WTC11 (cell line): ENCODE results near the gene MPIG6B. TPM values are rescaled to one million over a fixed set of nuclear protein-coding genes. Genes with fewer than 3 reads are reported as not detected.

Source experiments
- ATAC-seq: fragments of 200-7000 bp; cut with Tn5 transposase; 2 replicates; pipeline ENCODE4 v1.10.0; 2021; ENCODE audit warnings: mild to moderate bottlenecking, moderate library complexity
- CTCF ChIA-PET: fragments of 300-600 bp; sonication (Branson Sonifier 250); formaldehyde crosslinking; loops from one replicate; lab custom pipeline; 2021; ENCODE audit warnings: antibody characterized with exemption; lab: Charles Lee
- POLR2A ChIA-PET: fragments of 350-600 bp; sonication (Branson Sonifier 250); formaldehyde crosslinking; loops from one replicate; lab custom pipeline; 2021; ENCODE audit warnings: antibody characterized with exemption; lab: Charles Lee
- DNase-seq: peaks from one replicate; pipeline ENCODE4 v3.0.0; 2021; ENCODE audit warnings: low spot score
- H3K27ac Mint-ChIP-seq: 2 replicates; pipeline ENCODE4 v1.8.0; 2021; ENCODE audit warnings: mixed read lengths
- H3K27me3 Mint-ChIP-seq: 2 replicates; pipeline ENCODE4 v1.8.0; 2021; ENCODE audit warnings: low read depth, mild to moderate bottlenecking, moderate library complexity, mixed read lengths
- H3K36me3 Mint-ChIP-seq: 2 replicates; pipeline ENCODE4 v1.8.0; 2021; ENCODE audit warnings: mixed read lengths
- H3K4me1 Mint-ChIP-seq: 2 replicates; pipeline ENCODE4 v1.8.0; 2022; ENCODE audit warnings: mixed read lengths
- H3K4me3 Mint-ChIP-seq: 2 replicates; pipeline ENCODE4 v1.8.0; 2021; ENCODE audit warnings: mild to moderate bottlenecking, moderate library complexity, mixed read lengths
- H3K9me3 Mint-ChIP-seq: 2 replicates; pipeline ENCODE4 v1.8.0; 2021; ENCODE audit warnings: mixed read lengths
- ARID4B ChIP-seq: sonication (generic); formaldehyde crosslinking; IDR thresholded peaks from 2 replicates; pipeline ENCODE4 v1.8.0; 2023; ENCODE audit warnings: missing genetic modification reagents, mild to moderate bottlenecking, borderline replicate concordance
- ATF6 ChIP-seq: sonication (generic); formaldehyde crosslinking; IDR thresholded peaks from 2 replicates; pipeline ENCODE4 v1.8.1; 2023; ENCODE audit warnings: mild to moderate bottlenecking, missing genetic modification reagents
- ESRRA ChIP-seq: sonication (generic); formaldehyde crosslinking; IDR thresholded peaks from 2 replicates; pipeline ENCODE4 v1.8.1; 2022; ENCODE audit warnings: mild to moderate bottlenecking, missing genetic modification reagents, borderline replicate concordance
- FOXP1 ChIP-seq: sonication (generic); formaldehyde crosslinking; IDR thresholded peaks from 2 replicates; pipeline ENCODE4 v1.8.0; 2022; ENCODE audit warnings: missing genetic modification reagents, mild to moderate bottlenecking, moderate library complexity, borderline replicate concordance
- GABPB1 ChIP-seq: sonication (generic); formaldehyde crosslinking; IDR thresholded peaks from 2 replicates; pipeline ENCODE4 v1.8.1; 2023; ENCODE audit warnings: mild to moderate bottlenecking, missing genetic modification reagents
- HMGA2 ChIP-seq: fragments of 250-450 bp; sonication (Bioruptor Pico); IDR thresholded peaks from 2 replicates; pipeline ENCODE4 v1.4.0; 2021; ENCODE audit warnings: mild to moderate bottlenecking, moderate library complexity
- HMGXB4 ChIP-seq: sonication (generic); formaldehyde crosslinking; IDR thresholded peaks from 2 replicates; pipeline ENCODE4 v1.8.1; 2023; ENCODE audit warnings: mild to moderate bottlenecking, moderate library complexity, missing genetic modification reagents
- NFE2L1 ChIP-seq: sonication (generic); formaldehyde crosslinking; IDR thresholded peaks from 2 replicates; pipeline ENCODE4 v1.8.1; 2023; ENCODE audit warnings: missing genetic modification reagents
- NR2C2 ChIP-seq: sonication (generic); formaldehyde crosslinking; IDR thresholded peaks from 2 replicates; pipeline ENCODE4 v1.8.0; 2022; ENCODE audit warnings: mild to moderate bottlenecking, missing genetic modification reagents
- SMAD4 ChIP-seq: sonication (generic); formaldehyde crosslinking; IDR thresholded peaks from 2 replicates; pipeline ENCODE4 v1.8.0; 2022; ENCODE audit warnings: mild to moderate bottlenecking, missing genetic modification reagents
- SP1 ChIP-seq: sonication (generic); formaldehyde crosslinking; conservative IDR thresholded peaks from 2 replicates; pipeline ENCODE4 v1.8.1; 2022; ENCODE audit warnings: missing genetic modification reagents
- ZNF416 ChIP-seq: fragments of 250-450 bp; sonication (Bioruptor Pico); IDR thresholded peaks from 2 replicates; pipeline ENCODE4 v1.9.0; 2021; ENCODE audit warnings: mild to moderate bottlenecking, inconsistent platforms
- ZNF512 ChIP-seq: sonication (generic); formaldehyde crosslinking; IDR thresholded peaks from 2 replicates; pipeline ENCODE4 v1.8.1; 2022; ENCODE audit warnings: missing genetic modification reagents, borderline replicate concordance
- total RNA-seq: library from RNA; stranded (reverse); gene quantifications from 3 replicates; pipeline ENCODE4 v1.2.3, GENCODE V29; 2021
- TF ChIP-seq, protein P1 (sequence below): sonication (generic); formaldehyde crosslinking; IDR thresholded peaks from 2 replicates; pipeline ENCODE4 v1.8.1; 2022; ENCODE audit warnings: mild to moderate bottlenecking, missing genetic modification reagents, moderate library complexity, borderline replicate concordance

MPIG6B gene
- total RNA-seq, 1 experiment from 2014 or later = 0.09 TPM

GRCh38 chr6:31764198-31764597 is 41.0 kb downstream of the MPIG6B start:
- ATAC-seq (no peak), DNase-seq (no peak)
- Mint-ChIP-seq H3K27ac (no peak overlapping the region), H3K4me1 (peaks cover 23% of the 10 kb centered on the region), H3K4me3 (no peak overlapping the region), H3K27me3 (no peaks in the 10 kb centered on the region; the same call in 1 of the 2 replicates), H3K36me3 (peaks cover 22% of the 10 kb centered on the region)
- POLR2A ChIA-PET = interaction anchor here (0.5 kb wide), 1 partner anchor 83 kb away, joined by 3 read pairs; the partner anchor contains the start of gene LY6G5C
- TF ChIP-seq, protein P1, sequence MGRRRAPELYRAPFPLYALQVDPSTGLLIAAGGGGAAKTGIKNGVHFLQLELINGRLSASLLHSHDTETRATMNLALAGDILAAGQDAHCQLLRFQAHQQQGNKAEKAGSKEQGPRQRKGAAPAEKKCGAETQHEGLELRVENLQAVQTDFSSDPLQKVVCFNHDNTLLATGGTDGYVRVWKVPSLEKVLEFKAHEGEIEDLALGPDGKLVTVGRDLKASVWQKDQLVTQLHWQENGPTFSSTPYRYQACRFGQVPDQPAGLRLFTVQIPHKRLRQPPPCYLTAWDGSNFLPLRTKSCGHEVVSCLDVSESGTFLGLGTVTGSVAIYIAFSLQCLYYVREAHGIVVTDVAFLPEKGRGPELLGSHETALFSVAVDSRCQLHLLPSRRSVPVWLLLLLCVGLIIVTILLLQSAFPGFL (CRISPR knock-in tag) = no peak
- TF ChIP-seq GABPB1 (CRISPR knock-in tag) = no peak
- TF ChIP-seq, all 79 proteins: peak for 0
- CTCF ChIA-PET = interaction anchor here (0.8 to 1.3 kb wide), 3 partner anchors 9 to 75 kb away, joined by 3 to 6 read pairs (median 5); no protein-coding TSS in a partner anchor
- H3K9me3 Mint-ChIP-seq = no peaks in the 10 kb centered on the region

DNA sequence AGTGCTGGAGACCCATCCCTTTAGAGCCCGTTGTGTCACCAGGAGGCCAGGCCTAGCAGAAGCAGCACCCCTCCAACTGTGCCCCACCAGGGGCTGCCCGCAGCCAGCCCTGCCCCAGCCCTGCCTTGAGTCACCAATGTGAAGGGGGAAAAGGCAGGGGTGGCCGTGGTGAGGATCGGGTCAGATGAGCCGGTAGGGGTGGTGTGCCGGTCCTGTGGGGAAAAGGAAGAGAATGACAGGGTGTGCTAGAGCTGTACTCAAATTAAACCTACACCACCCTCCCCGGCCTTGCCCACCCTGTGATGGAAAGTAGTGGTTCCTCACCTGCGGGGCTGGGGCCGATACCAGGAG is 42.4 kb downstream of the MPIG6B start:
- Mint-ChIP-seq H3K27me3 (no peaks in the 10 kb centered on the region; the same call in 1 of the 2 replicates), H3K4me1 (peaks cover 23% of the 10 kb centered on the region), H3K36me3 (peaks cover 15% of the 10 kb centered on the region), H3K4me3 (peak overlapping the region; percentile 73), H3K9me3 (no peaks in the 10 kb centered on the region), H3K27ac (no peak overlapping the region)
- ATAC-seq = no peak
- ChIA-PET CTCF (interaction anchor here (1.0 to 1.8 kb wide), 14 partner anchors 13 to 322 kb away, joined by 3 to 20 read pairs (median 4); partner anchors contain the start of genes DDAH2, LSM2, LY6G5C and NEU1), POLR2A (interaction anchor here (0.9 to 1.5 kb wide), 3 partner anchors 29 to 73 kb away, joined by 3 to 8 read pairs (median 6); partner anchors contain the start of genes CLIC1 and HSPA1B)
- no peak for TF ChIP-seq NR2C2 (CRISPR knock-in tag)
- TF ChIP-seq FOXP1 (CRISPR knock-in tag) = no peak
- no peak for TF ChIP-seq HMGXB4 (CRISPR knock-in tag)
- no peak for TF ChIP-seq ZNF416 (CRISPR knock-in tag)
- no peak for TF ChIP-seq NFE2L1
- DNase-seq = no peak

DNA sequence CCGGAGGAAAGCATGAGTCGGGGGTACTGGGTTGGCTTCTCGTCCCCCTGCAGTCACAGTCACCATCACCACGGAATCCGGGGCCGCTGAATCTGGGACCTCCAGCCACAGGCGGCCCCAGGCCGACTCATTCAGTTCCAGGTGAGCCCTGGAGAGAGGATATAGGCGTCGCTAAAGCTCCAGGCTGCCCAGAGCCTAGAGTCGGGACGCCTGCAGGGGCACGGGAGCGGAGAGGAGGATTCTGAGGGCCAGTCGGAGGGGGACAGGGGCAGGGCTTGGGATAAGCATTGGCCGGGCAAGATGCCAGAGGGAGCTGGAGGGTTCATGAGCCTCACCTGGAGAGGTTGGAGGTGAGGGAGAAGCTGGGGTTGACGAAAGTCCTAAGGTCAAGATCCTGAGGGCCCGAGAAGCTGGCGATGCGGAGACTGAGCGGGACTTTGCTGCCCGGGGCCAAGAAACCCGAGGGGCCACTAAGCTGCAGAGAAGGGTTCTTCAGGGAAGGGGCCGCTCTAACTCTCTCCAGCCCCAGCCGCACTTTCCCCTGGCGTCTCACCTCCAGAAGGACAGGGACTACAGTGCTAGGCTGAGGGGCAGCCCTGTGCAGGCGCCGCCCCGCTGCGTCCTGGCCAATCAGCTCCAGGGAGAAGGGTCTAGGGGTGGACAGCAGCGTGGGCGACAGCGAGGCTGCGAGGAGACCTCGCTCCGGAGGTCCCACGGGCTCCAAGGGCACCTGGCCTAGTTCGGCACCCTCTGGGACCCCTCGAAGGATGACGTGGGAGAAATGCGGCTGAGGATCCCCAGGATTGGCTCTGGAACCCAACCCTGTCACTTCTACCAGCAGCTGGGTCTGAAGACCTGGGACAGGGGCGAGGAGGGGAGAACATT is 43.0 kb downstream of the MPIG6B start:
- ATAC-seq (peak; percentile 90), DNase-seq (peak; percentile 68)
- CTCF ChIA-PET = interaction anchor here (0.7 to 1.8 kb wide), 25 partner anchors 9 to 322 kb away, joined by 3 to 20 read pairs (median 4); partner anchors contain the start of genes ABHD16A, CLIC1, DDAH2 and LSM2
- H3K27me3 Mint-ChIP-seq = no peaks in the 10 kb centered on the region; the same call in 1 of the 2 replicates
- peaks cover 23% of the 10 kb centered on the region for H3K4me1 Mint-ChIP-seq
- no peak overlapping the region for H3K27ac Mint-ChIP-seq
- H3K36me3 Mint-ChIP-seq = peaks cover 13% of the 10 kb centered on the region
- POLR2A ChIA-PET = interaction anchor here (0.9 to 1.5 kb wide), 6 partner anchors 30 to 82 kb away, joined by 3 to 8 read pairs (median 4); partner anchors contain the start of genes CLIC1 and HSPA1B
- no peaks in the 10 kb centered on the region for H3K9me3 Mint-ChIP-seq
- peak overlapping the region; percentile 73 for H3K4me3 Mint-ChIP-seq
- TF ChIP-seq ARID4B (CRISPR knock-in tag) (no peak), SP1 (CRISPR knock-in tag) (0 out of 2 replicates have a peak, but pooled peaks have one; percentile 31), ATF6 (CRISPR knock-in tag) (no peak), HMGA2 (CRISPR knock-in tag) (no peak), ZNF512 (CRISPR knock-in tag) (no peak), SMAD4 (no peak), ESRRA (CRISPR knock-in tag) (no peak)
